ENCODE measurements around the gene TMEM202.
"Not testable (repeated sequence)": the region's sequence is repeated elsewhere in the genome, so short reads cannot be mapped to it uniquely, and the experiment has no call there.

TMEM202 gene

GRCh38 chr15:72404356-72404755, 6.3 kb downstream of the TMEM202 start:
- DNase-seq, result no peak

GRCh38 chr15:72404841-72405240, 6.7 kb downstream of the TMEM202 start:
- DNase-seq, result no peak

- DNase-seq, result no peak
Measured at GRCh38 chr15:72406936-72407335, 8.8 kb downstream of the TMEM202 start.

- no peak for DNase-seq
Measured at GRCh38 chr15:72411111-72411510, 13.0 kb downstream of the TMEM202 start.

DNA sequence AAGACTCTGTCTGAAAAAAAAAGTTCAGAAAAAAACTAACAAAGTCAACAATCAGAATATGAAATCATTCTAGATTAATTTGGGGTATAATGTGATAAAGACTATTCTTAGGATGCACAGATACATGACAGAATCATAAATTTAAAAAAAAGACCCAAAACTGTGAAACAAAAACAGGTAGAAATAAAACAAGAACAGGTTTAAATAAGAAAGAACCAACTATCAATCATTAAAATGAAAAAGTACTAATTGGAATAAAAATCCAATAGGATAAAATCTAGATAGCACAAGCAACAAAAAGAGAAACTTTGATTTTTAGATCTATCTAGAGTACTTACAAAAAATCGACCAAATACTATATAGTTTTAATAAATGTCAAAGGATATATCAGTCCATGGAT, 13.4 kb downstream of the TMEM202 start:
- no peak for DNase-seq

- not testable (repeated sequence) for DNase-seq
Measured at GRCh38 chr15:72413337-72413736, 15.2 kb downstream of the TMEM202 start.

- no peak for DNase-seq
Measured at GRCh38 chr15:72415304-72415703, 17.2 kb downstream of the TMEM202 start.

DNA sequence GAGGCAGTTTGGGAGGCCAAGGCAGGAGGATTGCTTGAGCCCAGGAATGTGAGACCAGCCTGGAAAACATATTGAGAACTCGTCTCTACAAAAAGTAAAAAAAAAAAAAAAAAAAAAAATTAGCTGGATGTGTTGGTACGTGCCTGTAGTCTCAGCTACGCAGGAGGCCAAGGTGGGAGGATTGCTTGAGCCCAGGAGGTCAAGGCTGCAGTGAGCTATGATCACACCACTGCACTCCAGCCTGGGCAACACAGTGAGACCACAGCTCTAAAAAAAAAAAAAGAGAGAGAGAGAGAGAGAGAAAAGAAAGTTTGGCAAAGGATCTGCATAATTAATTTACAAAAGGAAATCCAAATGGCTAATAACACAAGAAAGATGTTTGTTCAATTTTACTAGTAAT, 21.7 kb downstream of the TMEM202 start:
- DNase-seq, result not testable (repeated sequence)

- no peak for DNase-seq
Measured at GRCh38 chr15:72420576-72420975, 22.5 kb downstream of the TMEM202 start.

- no peak for DNase-seq
Measured at GRCh38 chr15:72421484-72421883, 23.4 kb downstream of the TMEM202 start.

DNA sequence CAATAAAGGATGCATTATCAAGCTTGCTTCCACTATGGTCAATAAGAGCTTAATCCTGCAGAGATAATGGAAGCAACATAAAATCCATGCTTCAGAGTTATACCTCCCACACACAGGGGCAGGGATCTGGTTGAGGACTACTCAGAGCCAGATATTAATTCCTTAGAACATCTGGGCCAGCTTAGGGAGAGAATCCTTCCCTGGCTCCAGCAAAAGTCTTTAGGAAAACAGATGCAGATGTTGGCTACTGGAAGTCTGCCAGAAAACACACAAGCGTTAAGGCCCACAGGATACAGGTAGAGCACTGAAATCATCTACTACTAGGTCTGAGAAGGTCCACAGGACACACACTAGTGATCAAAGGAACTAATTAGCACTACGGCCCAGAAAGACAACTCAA, 25.2 kb downstream of the TMEM202 start:
- DNase-seq, result no peak

DNA sequence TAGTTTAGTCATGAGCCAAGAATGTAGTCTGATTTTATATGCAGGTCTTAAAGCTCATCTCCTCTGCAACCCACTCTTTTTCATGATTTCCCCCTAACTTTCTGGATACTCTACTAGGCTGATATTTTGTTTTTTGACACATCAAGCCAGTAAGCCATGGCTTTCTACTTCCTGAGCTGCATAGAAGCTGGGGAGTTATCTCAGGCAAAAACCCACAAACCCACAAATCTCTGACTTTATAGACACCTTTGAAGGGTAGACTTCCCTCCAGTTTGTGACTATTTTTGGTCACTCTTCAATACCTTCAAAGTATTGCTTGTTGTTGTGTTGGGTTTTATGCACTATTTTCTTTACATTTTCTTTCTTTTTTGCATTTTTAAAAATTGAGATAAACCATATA, 28.6 kb downstream of the TMEM202 start:
- DNase-seq, result no peak

DNA sequence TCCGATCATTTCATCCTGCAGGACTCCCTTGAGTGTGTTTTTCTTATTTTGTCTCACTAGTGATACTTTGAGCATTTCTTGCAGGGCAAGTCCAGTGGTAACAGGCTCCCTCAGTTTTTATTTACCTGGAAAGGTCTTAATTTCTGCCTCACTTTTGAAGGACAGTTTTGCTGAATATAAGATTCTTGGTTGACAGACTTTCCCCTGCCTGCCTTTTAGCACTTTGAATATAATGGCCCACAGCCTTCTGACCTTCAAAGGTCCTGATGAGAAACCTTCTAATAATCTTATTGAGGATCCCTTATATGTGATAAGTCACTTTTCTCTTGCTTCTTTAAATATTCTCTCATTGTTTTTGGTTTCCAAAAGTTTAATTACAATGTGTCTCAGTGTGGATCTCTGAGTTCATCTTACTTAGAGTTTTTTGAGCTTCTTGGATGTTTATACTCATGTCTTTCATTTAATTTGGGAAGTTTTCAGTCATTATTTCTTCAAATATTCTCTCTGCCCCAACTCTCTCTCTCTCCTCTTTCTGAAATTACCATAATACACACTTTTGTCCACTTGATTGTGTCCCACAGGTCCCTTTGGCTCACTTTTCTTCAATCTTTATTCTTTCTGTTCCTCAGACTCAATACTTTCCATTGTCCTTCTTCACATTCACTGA, 39.7 kb downstream of the TMEM202 start:
- no peak for DNase-seq

GRCh38 chr15:72442848-72443247, 44.7 kb downstream of the TMEM202 start:
- not testable (repeated sequence) for DNase-seq

GRCh38 chr15:72445426-72445825, 47.3 kb downstream of the TMEM202 start:
- DNase-seq, result no peak

GRCh38 chr15:72450805-72451204, 52.7 kb downstream of the TMEM202 start:
- DNase-seq, result no peak

DNA sequence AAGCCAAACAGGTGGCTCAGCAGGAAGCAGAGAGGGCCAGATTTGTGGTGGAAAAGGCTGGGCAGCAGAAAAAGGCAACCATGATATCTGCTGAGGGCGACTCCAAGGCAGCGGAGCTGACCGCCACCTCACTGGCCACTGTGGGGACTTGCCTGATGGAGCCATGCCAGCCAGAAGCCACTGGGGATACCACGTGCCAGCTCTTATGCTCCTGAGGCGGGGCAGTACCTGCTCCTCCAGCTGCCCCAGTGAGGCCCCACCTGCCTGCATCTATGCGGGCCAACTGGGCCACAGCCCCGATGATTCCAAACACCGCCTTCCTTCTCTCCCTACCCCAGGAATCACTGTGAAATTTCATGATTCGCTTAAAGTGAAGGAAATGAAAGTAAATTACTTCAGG, 53.1 kb downstream of the TMEM202 start:
- no peak for DNase-seq

DNA sequence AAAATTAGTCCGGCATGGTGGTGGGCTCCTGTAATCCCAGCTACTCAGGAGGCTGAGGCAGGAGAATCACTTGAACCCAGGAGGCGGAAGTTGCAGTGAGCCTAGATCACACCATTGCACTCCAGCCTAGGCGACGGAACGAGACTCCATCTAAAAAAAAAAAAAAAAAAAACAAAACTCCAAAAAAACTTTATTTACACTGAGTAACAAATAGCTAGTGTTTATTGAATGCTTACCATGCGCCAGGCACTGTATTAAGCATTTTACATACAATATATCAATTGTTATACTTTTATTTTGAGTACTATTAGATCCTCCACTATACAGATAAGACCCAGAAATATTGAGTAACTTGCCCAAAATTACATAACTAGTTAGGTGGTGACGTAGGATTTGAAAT, 58.6 kb downstream of the TMEM202 start:
- no peak for DNase-seq

Measured in activated CD4-positive, alpha-beta T cell treated with anti-CD3 and anti-CD28 coated beads, Interleukin-10, Interleukin-2, amounts not matched to agents 100 ng/mL and 50 ng/mL, durations not matched to agents 16 hours and 8 hours (primary cell).